A375 (cell line): Measurements from ENCODE around the gene ZFP30. TPM values are rescaled to one million over a fixed set of nuclear protein-coding genes. Genes with fewer than 3 reads are reported as not detected.

Experiments used
- small RNA-seq: library from RNA; depleted of rRNA; stranded (forward); fragments of <200 nt; gene quantifications from one replicate; pipeline ENCODE3, GENCODE V24; 2014
- total RNA-seq: library from RNA; depleted of rRNA; stranded (reverse); fragments of >200 nt; shearing (Covaris generic); gene quantifications from 2 replicates; pipeline ENCODE4 v1.2.3, GENCODE V29; 2014; rRNA removed

The ZFP30 gene
- total RNA-seq, result 5.1 and 6.3 TPM in 2 replicates

GRCh38 chr19:37655301-37655688 lies at the start of gene ZFP30:
TSS of gene ZFP30 (minus strand) at chr19:37655465. CDS start at chr19:37647822, 7,643 bp downstream.

DNA sequence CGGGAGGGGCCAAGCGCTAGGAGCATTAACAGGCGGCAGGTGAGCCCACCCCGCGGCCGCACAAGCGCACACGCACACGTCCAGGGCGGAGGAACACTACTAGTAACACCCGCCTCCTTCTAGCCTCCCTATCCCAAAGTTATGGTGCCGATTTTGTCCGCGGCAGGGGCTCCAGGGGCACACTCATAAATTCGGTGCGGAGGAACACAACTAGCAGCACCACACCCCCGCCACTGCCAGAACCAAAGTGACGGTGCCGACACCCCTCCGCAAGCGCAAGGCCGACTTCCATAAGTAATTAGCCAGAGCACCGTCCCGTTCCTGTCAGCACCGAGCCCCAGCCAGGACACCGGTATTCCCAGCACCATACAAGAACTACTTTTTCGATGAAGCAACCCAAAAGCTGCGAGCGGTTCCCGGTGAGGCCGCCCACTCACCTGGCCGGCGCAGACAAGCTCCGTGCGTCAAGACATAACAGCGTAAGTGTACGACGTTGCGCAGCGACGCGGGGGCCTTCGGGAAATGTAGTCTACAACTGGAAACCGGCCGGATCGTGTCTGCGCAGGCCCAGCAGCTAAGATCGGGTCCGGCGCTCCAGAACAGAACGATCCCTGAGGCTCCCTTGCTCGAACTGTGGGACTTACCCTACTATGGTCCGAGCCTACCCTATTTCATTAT lies 60.8 kb downstream of the ZFP30 start, which contains the start of the genes ZNF540 and ZNF571:
ZNF540 (plus strand) TSS at position 573 of the 678 bp plus-strand sequence. CDS start 3,572 bp downstream, outside the sequence.
ZNF571 (minus strand) TSS at position 489 of the 678 bp plus-strand sequence. CDS start 8,116 bp downstream, outside the sequence.

Small RNA genes lying within 50 kb of the gene (small RNA-seq; reads per million reads assigned to genes)
- gene SELENOKP1, result not detected

Other genes with a start within 250 kb of the ZFP30 start
- 5.8 and 6.3 TPM in 2 replicates for gene ZNF569, start 188.0 kb downstream of the ZFP30 start, total RNA-seq
- gene ZNF570, start 186.1 kb downstream of the ZFP30 start, total RNA-seq, result 4.4 and 6.9 TPM in 2 replicates
- gene ZNF793, start 148.5 kb downstream of the ZFP30 start, total RNA-seq, result 1.7 and 1.9 TPM in 2 replicates
- gene ZNF571, start 60.7 kb downstream of the ZFP30 start, total RNA-seq, result 0.98 and 2.1 TPM in 2 replicates
- gene ZNF540, start 60.6 kb downstream of the ZFP30 start, total RNA-seq, result 0.15 and 2.0 TPM in 2 replicates
- 1.5 and 5.9 TPM in 2 replicates for gene ZNF607, start 64.3 kb upstream of the ZFP30 start, total RNA-seq
- 5.8 and 8.4 TPM in 2 replicates for gene ZNF573, start 124.1 kb upstream of the ZFP30 start, total RNA-seq